GM12878 (cell line): ENCODE measurements around the gene CLNK. TPM values are rescaled to one million over a fixed set of nuclear protein-coding genes. Genes with fewer than 3 reads are reported as not detected.

Experiments used
- ATAC-seq: fragments of 200-7000 bp; cut with Tn5 transposase; 3 replicates; pipeline ENCODE4 v1.9.1; 2020; ENCODE audit warnings: mild to moderate bottlenecking, moderate library complexity
- BruUV-seq: library from RNA; stranded (reverse); fragments of 400-500 nt; replicated peaks from 2 replicates; lab custom pipeline; 2021; lab: Mats Ljungman, UMichigan
- CTCF ChIA-PET: fragments of 300-600 bp; sonication (Branson Sonifier 250); formaldehyde crosslinking; extraction: SDS; loops from one replicate; lab custom pipeline; 2021; ENCODE audit warnings: inconsistent platforms; lab: Yijun Ruan, JAX
- POLR2A ChIA-PET: fragments of 350-600 bp; formaldehyde crosslinking; extraction: SDS; loops from one replicate; lab custom pipeline; 2021; ENCODE audit warnings: inconsistent platforms; lab: Charles Lee
- RAD21 ChIA-PET: fragments of 300-600 bp; sonication (Branson Sonifier 250); formaldehyde crosslinking; loops from one replicate; lab custom pipeline; 2023; ENCODE audit warnings: antibody characterized with exemption; ENCODE audit not compliant: unreplicated experiment; lab: Charles Lee
- SMC1A ChIA-PET: fragments of 300-600 bp; sonication (Branson Sonifier 250); formaldehyde crosslinking; loops from one replicate; lab custom pipeline; 2023; ENCODE audit not compliant: unreplicated experiment, uncharacterized antibody; lab: Charles Lee
- DNase-seq: peaks from one replicate; pipeline ENCODE4 v3.0.0-alpha.2; 2011; ENCODE audit warnings: low read depth, low spot score
- FAIRE-seq: peaks from 3 replicates; lab custom pipeline; 2011; peaks lifted over from hg19 to GRCh38; lab: Jason Lieb, UNC
- H2AFZ ChIP-seq: 2 replicates; pipeline ENCODE4 v1.6.0; 2011; ENCODE audit warnings: low read depth, low read length, control low read depth; ENCODE audit not compliant: control insufficient read depth
- H3K27ac ChIP-seq: 2 replicates; pipeline ENCODE4 v1.5.1; 2011; ENCODE audit warnings: control low read depth; ENCODE audit not compliant: control insufficient read depth, insufficient read depth
- H3K27me3 ChIP-seq, 2 experiments: replicated peaks in 1 of 2; 2 replicates each; pipeline versions ENCODE4 v1.6.0 to v1.6.1; 2011; ENCODE audit warnings: low read length in 1 of 2; ENCODE audit not compliant: control insufficient read depth in 2 of 2, insufficient read depth in 2 of 2
- H3K36me3 ChIP-seq, 2 experiments: 2 replicates each; pipeline ENCODE4 v1.5.1; 2011; ENCODE audit warnings: low read length in 1 of 2; ENCODE audit not compliant: control insufficient read depth in 2 of 2, insufficient read depth in 2 of 2
- H3K4me1 ChIP-seq: 2 replicates; pipeline ENCODE4 v1.6.1; 2011; ENCODE audit warnings: mild to moderate bottlenecking, low read length, moderate library complexity, mixed read lengths; ENCODE audit not compliant: control insufficient read depth, insufficient read depth
- H3K4me2 ChIP-seq: 2 replicates; pipeline ENCODE4 v1.6.0; 2011; ENCODE audit warnings: control low read depth; ENCODE audit not compliant: control insufficient read depth, insufficient read depth
- H3K4me3 ChIP-seq: fragments of 200-600 bp; sonication (generic); 2 replicates; pipeline ENCODE4 v1.5.1; 2016
- H3K79me2 ChIP-seq: 2 replicates; pipeline ENCODE4 v1.6.0; 2011; ENCODE audit warnings: low read length; ENCODE audit not compliant: control insufficient read depth, insufficient read depth
- H3K9ac ChIP-seq: 2 replicates; pipeline ENCODE4 v1.8.0; 2011; ENCODE audit warnings: low read length, control low read depth, mixed read lengths; ENCODE audit not compliant: control insufficient read depth, insufficient read depth
- H3K9me3 ChIP-seq: replicated peaks from 3 replicates; pipeline ENCODE4 v1.5.1; 2011; ENCODE audit warnings: mild to moderate bottlenecking, low read length; ENCODE audit not compliant: control insufficient read depth, insufficient read depth
- H4K20me1 ChIP-seq: 2 replicates; pipeline ENCODE4 v1.6.0; 2011; ENCODE audit not compliant: control insufficient read depth, insufficient read depth
- BHLHE40 ChIP-seq, 2 experiments: fragments of 450-650 bp in 1 of 2; IDR thresholded peaks; 2 replicates each; pipeline ENCODE4 v1.6.1; 2011 to 2017; ENCODE audit warnings: low read depth in 2 of 2, borderline replicate concordance in 1 of 2, improper control_type of control experiment in 1 of 2, low read length in 1 of 2, mild to moderate bottlenecking in 1 of 2
- CBX5 ChIP-seq: sonication (generic); IDR thresholded peaks from 2 replicates; pipeline ENCODE4 v1.6.1; 2016; ENCODE audit warnings: low read depth, moderate library complexity, mild to moderate bottlenecking, inconsistent platforms
- DPF2 ChIP-seq: fragments of 450-650 bp; IDR thresholded peaks from 2 replicates; pipeline ENCODE4 v1.6.1; 2017; ENCODE audit warnings: mild to moderate bottlenecking
- EGR1 ChIP-seq, 2 experiments: IDR thresholded peaks; 1 replicate in 1 of 2; 2 replicates in 1 of 2; pipeline ENCODE4 v1.6.1; 2011 to 2012; ENCODE audit warnings: low read depth in 2 of 2, low read length in 2 of 2, borderline replicate concordance in 1 of 2, mild to moderate bottlenecking in 1 of 2, moderate library complexity in 1 of 2
- EP300 ChIP-seq, 2 experiments: fragments of 150-350 bp in 1 of 2; IDR thresholded peaks; 2 replicates each; pipeline ENCODE4 v1.6.1; 2011 to 2012; ENCODE audit warnings: low read depth in 2 of 2, low read length in 2 of 2, borderline replicate concordance in 1 of 2, improper control_type of control experiment in 1 of 2, inconsistent platforms in 1 of 2; ENCODE audit not compliant: control insufficient read depth in 1 of 2
- ESRRA ChIP-seq: IDR thresholded peaks from 2 replicates; pipeline ENCODE4 v1.6.1; 2012; ENCODE audit warnings: mild to moderate bottlenecking, low read length, improper control_type of control experiment
- EZH2 ChIP-seq: IDR thresholded peaks from 2 replicates; pipeline ENCODE4 v1.6.1; 2012; ENCODE audit warnings: low read depth, mild to moderate bottlenecking, control low read depth, inconsistent platforms, low read length, borderline replicate concordance; ENCODE audit not compliant: control insufficient read depth
- IKZF1 ChIP-seq: fragments of 450-650 bp; conservative IDR thresholded peaks from 2 replicates; pipeline ENCODE4 v1.6.1; 2017; ENCODE audit warnings: antibody characterized with exemption, mild to moderate bottlenecking
- MAX ChIP-seq: IDR thresholded peaks from 2 replicates; pipeline ENCODE4 v1.6.1; 2012; ENCODE audit warnings: low read depth, low read length, improper control_type of control experiment
- NR2C1 ChIP-seq: fragments of 450-650 bp; IDR thresholded peaks from 2 replicates; pipeline ENCODE4 v1.6.1; 2017; ENCODE audit warnings: antibody characterized with exemption, mild to moderate bottlenecking, moderate library complexity
- NR2F1 ChIP-seq: fragments of 450-650 bp; conservative IDR thresholded peaks from 2 replicates; pipeline ENCODE4 v1.6.1; 2017; ENCODE audit warnings: mild to moderate bottlenecking
- PAX5 ChIP-seq: IDR thresholded peaks from 2 replicates; pipeline ENCODE4 v1.6.1; 2011; ENCODE audit warnings: low read depth, low read length, borderline replicate concordance
- POLR2AphosphoS2 ChIP-seq: IDR thresholded peaks from 2 replicates; pipeline ENCODE4 v1.6.1; 2011; ENCODE audit warnings: low read depth, mild to moderate bottlenecking, low read length, improper control_type of control experiment, moderate library complexity
- RBBP5 ChIP-seq: fragments of 200-600 bp; sonication (generic); conservative IDR thresholded peaks from 2 replicates; pipeline ENCODE4 v1.6.1; 2016
- SRF ChIP-seq, 2 experiments: IDR thresholded peaks; 2 replicates each; pipeline ENCODE4 v1.6.1; 2011; ENCODE audit warnings: low read depth in 2 of 2, low read length in 2 of 2, mild to moderate bottlenecking in 1 of 2, moderate library complexity in 1 of 2
- TBL1XR1 ChIP-seq: IDR thresholded peaks from 2 replicates; pipeline ENCODE4 v1.6.1; 2012; ENCODE audit warnings: low read depth, low read length, improper control_type of control experiment
- USF2 ChIP-seq: IDR thresholded peaks from 2 replicates; pipeline ENCODE4 v1.6.1; 2011; ENCODE audit warnings: low read depth, low read length, improper control_type of control experiment, borderline replicate concordance
- WGBS: methylation state at CpG from one replicate; pipeline ENCODE4 v1.1.6; 2016; ENCODE audit warnings: low lambda C conversion rate; ENCODE audit not compliant: insufficient replicate concordance, insufficient coverage; ENCODE audit errors: missing lambda C conversion rate; 5-methylcytosine and 5-hydroxymethylcytosine counted together
- in situ Hi-C: fragments of 300-500 bp; cut with MboI; formaldehyde crosslinking; loops from 9 replicates; pipeline ENCODE4 v1.14.3; 2018; ENCODE audit warnings: mixed read lengths
- intact Hi-C: fragments of 100-400 bp; cut with micrococcal nuclease; formaldehyde crosslinking; loops from one replicate; pipeline ENCODE4 v1.14.2; 2022; ENCODE audit not compliant: unreplicated experiment
- polyA plus RNA-seq, 11 experiments: library from polyadenylated mRNA; depleted of rRNA in 4 of 11; unstranded in 6 of 11; stranded (reverse) in 5 of 11; fragments of >200 nt; fragmentation: Nextera tagmentation in 4 of 11; fragmentation: Illumina TruSeq in 1 of 11; extraction: Ambion mirVana in 4 of 11; extraction: Trizol in 1 of 11; gene quantifications; 1 replicate in 1 of 11; 2 replicates in 10 of 11; pipeline versions ENCODE4 v1.2.1 to v1.2.3, GENCODE V29; 2011 to 2016; ENCODE audit warnings: inconsistent platforms in 2 of 11, missing spikeins in 2 of 11, low read depth in 1 of 11
- total RNA-seq, 4 experiments: library from RNA; depleted of rRNA in 3 of 4; stranded (reverse); fragments of >200 nt in 3 of 4; fragmentation: Illumina TruSeq in 1 of 4; extraction: Trizol in 1 of 4; gene quantifications; 2 replicates each; pipeline versions ENCODE4 v1.2.1 to v1.2.3, GENCODE V29; 2013 to 2021
- TF ChIP-seq, protein P1 (sequence below): fragments of 450-650 bp; IDR thresholded peaks from 2 replicates; pipeline ENCODE4 v1.6.1; 2016; ENCODE audit warnings: mild to moderate bottlenecking
- TF ChIP-seq, protein P2 (sequence below): fragments of 450-650 bp; IDR thresholded peaks from 2 replicates; pipeline ENCODE4 v1.6.1; 2017; ENCODE audit warnings: mild to moderate bottlenecking, low read depth, inconsistent platforms; ENCODE audit not compliant: poor library complexity, severe bottlenecking

Gene CLNK
- total and polyA plus RNA-seq, 10 of the 15 experiments (the other 5 are each of a cell fraction or from before 2014, with no cell fraction given): 2.1 to 14.3 (median 2.7) TPM

- no peaks in the 10 kb centered on the region for H4K20me1 ChIP-seq
- no peaks in the 10 kb centered on the region for H3K4me1 ChIP-seq
- BruUV-seq: no TSS peak
- TF ChIP-seq MAX (no peak), RBBP5 (no peak), EGR1 (IDR thresholded peaks at IDR 0.05; ENCODE audit: borderline replicate concordance in 1 of 2, low read depth in 2 of 2, low read length in 2 of 2) (no peak), PAX5 (no peak), CBX5 (no peak), POLR2AphosphoS2 (no peak), EZH2 (no peak), NR2F1 (no peak), IKZF1 (no peak), TBL1XR1 (no peak), BHLHE40 (IDR thresholded peaks at IDR 0.05; ENCODE audit: borderline replicate concordance in 1 of 2, low read depth in 2 of 2, low read length in 1 of 2) (no peak), SRF (IDR thresholded peaks at IDR 0.05; ENCODE audit: low read depth in 2 of 2, low read length in 2 of 2) (no peak), ESRRA (no peak), DPF2 (no peak), USF2 (no peak), NR2C1 (no peak), EP300 (IDR thresholded peaks at IDR 0.05; ENCODE audit: borderline replicate concordance in 1 of 2, control insufficient read depth in 1 of 2, low read depth in 2 of 2, low read length in 2 of 2) (no peak)
- TF ChIP-seq, protein P1, sequence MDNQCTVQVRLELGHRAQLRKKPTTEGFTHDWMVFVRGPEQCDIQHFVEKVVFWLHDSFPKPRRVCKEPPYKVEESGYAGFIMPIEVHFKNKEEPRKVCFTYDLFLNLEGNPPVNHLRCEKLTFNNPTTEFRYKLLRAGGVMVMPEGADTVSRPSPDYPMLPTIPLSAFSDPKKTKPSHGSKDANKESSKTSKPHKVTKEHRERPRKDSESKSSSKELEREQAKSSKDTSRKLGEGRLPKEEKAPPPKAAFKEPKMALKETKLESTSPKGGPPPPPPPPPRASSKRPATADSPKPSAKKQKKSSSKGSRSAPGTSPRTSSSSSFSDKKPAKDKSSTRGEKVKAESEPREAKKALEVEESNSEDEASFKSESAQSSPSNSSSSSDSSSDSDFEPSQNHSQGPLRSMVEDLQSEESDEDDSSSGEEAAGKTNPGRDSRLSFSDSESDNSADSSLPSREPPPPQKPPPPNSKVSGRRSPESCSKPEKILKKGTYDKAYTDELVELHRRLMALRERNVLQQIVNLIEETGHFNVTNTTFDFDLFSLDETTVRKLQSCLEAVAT: no peak
- TF ChIP-seq, protein P2, sequence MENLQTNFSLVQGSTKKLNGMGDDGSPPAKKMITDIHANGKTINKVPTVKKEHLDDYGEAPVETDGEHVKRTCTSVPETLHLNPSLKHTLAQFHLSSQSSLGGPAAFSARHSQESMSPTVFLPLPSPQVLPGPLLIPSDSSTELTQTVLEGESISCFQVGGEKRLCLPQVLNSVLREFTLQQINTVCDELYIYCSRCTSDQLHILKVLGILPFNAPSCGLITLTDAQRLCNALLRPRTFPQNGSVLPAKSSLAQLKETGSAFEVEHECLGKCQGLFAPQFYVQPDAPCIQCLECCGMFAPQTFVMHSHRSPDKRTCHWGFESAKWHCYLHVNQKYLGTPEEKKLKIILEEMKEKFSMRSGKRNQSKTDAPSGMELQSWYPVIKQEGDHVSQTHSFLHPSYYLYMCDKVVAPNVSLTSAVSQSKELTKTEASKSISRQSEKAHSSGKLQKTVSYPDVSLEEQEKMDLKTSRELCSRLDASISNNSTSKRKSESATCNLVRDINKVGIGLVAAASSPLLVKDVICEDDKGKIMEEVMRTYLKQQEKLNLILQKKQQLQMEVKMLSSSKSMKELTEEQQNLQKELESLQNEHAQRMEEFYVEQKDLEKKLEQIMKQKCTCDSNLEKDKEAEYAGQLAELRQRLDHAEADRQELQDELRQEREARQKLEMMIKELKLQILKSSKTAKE: no peak
- TF ChIP-seq, all 136 proteins: peak for 0
- no peaks in the 10 kb centered on the region for H3K27me3 ChIP-seq
- ChIA-PET POLR2A (no interaction called here), RAD21 (no interaction called here), SMC1A (interaction anchor here (0.6 kb wide), 1 partner anchor 9 kb away, joined by 3 read pairs; no protein-coding TSS in a partner anchor), CTCF (interaction anchor here (0.6 kb wide), 1 partner anchor 98 kb away, joined by 3 read pairs; no protein-coding TSS in a partner anchor)
- no peak overlapping the region for H3K27ac ChIP-seq
- no peaks in the 10 kb centered on the region for H3K79me2 ChIP-seq
- no peaks in the 10 kb centered on the region for H3K36me3 ChIP-seq
- FAIRE-seq (no peak), DNase-seq (no peak), ATAC-seq (no peak)
- H2AFZ ChIP-seq: no peak overlapping the region
- intact Hi-C loops: no loop called here
- H3K4me2 ChIP-seq: no peak overlapping the region
- 27% methylated on average over 5 of the region's 5 CpGs for WGBS
- in situ Hi-C loops: no loop called here
- no peak overlapping the region for H3K9ac ChIP-seq
- no peaks in the 10 kb centered on the region for H3K9me3 ChIP-seq
- no peak overlapping the region for H3K4me3 ChIP-seq
Measured at GRCh38 chr4:10482913-10483312, 201.7 kb downstream of the CLNK start.
